ENCODE results near the gene NOL9. TPM values are rescaled to one million over a fixed set of nuclear protein-coding genes. Genes with fewer than 3 reads are reported as not detected.

NOL9 gene
- total and polyA plus RNA-seq, 8 donors: 2.7 to 150 (median 23.5) TPM

GRCh38 chr1:6481820-6482219 lies 72.5 kb downstream of the NOL9 start:
- peaks cover 17 to 35% (median 25%) of the 10 kb centered on the region in 4 donors for H3K4me1 ChIP-seq
- DNase-seq: no peak
- H3K27me3 ChIP-seq: peaks cover 0 to 33% (median 28%) of the 10 kb centered on the region in 3 donors
- no peaks in the 10 kb centered on the region for H3K36me3 ChIP-seq
- TF ChIP-seq POLR2A (IDR thresholded peaks at IDR 0.05) (no peak), EP300 (IDR thresholded peaks at IDR 0.05) (no peak), POLR2AphosphoS5 (IDR thresholded peaks at IDR 0.05) (no peak)
- TF ChIP-seq, protein P1, sequence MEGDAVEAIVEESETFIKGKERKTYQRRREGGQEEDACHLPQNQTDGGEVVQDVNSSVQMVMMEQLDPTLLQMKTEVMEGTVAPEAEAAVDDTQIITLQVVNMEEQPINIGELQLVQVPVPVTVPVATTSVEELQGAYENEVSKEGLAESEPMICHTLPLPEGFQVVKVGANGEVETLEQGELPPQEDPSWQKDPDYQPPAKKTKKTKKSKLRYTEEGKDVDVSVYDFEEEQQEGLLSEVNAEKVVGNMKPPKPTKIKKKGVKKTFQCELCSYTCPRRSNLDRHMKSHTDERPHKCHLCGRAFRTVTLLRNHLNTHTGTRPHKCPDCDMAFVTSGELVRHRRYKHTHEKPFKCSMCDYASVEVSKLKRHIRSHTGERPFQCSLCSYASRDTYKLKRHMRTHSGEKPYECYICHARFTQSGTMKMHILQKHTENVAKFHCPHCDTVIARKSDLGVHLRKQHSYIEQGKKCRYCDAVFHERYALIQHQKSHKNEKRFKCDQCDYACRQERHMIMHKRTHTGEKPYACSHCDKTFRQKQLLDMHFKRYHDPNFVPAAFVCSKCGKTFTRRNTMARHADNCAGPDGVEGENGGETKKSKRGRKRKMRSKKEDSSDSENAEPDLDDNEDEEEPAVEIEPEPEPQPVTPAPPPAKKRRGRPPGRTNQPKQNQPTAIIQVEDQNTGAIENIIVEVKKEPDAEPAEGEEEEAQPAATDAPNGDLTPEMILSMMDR (IDR thresholded peaks at IDR 0.05): no peak
- WGBS, 5 donors: 86 to 95% (median 90%) methylated on average over 4 to 5 of the region's 5 CpGs
- no peak overlapping the region for H3K4me3 ChIP-seq
- H3K9me3 ChIP-seq: no peaks in the 10 kb centered on the region
- intact Hi-C loops (cut with DNase I; ENCODE audit: low total_unique reads): no loop called here
- H3K27ac ChIP-seq: no peak overlapping the region

DNA sequence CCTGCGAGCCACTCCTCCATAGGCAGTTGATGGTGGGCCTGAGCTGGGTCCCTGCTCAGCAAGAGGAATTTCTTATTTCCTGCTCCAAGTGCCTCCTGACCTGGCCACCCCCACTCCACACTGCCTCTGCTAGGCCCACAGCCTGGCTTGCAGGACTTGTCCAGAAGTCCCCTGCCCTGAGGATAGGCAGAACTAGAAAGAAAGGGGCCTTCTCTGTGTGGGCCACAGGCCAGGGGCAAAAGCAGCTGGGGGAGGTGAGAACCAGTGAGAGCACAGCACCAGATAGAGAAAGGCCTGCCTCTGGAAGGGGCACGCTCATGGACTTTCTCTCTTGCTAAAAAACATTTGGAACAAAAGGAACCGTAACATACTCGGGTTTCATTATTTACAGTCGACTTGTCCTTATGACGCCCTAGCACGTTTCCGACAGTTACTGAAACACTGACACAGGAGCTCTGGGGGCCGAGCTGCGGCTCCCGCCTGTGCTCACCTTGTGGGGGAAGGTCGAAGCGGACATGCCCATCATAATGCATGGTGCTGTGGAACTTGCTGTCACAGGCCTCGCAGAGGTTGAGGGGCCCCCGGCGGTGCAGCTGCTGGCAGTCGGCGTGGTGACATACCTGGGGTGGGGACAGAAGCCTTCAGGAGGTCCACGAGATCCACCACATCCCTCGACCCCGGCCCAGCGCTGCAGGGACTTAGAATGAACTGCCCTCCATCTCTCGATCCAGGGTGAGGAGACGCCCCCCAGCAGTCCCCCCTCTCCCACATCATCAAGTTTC lies 77.1 kb downstream of the NOL9 start:
- peaks cover 0 to 20% (median 8%) of the 10 kb centered on the region in 4 donors for H3K36me3 ChIP-seq
- intact Hi-C loops (cut with DNase I; ENCODE audit: low total_unique reads): no loop called here
- WGBS, 5 donors: 74 to 84% (median 81%) methylated on average over 24 of the region's 24 CpGs
- H3K27ac ChIP-seq: no peak overlapping the region
- no peak overlapping the region for H3K4me3 ChIP-seq
- H3K9me3 ChIP-seq: no peaks in the 10 kb centered on the region
- TF ChIP-seq, protein P1 (IDR thresholded peaks at IDR 0.05): no peak
- H3K4me1 ChIP-seq: peaks cover 0 to 14% (median 10%) of the 10 kb centered on the region in 4 donors
- DNase-seq: no peak
- H3K27me3 ChIP-seq: no peaks in the 10 kb centered on the region

- Histone ChIP-seq H3K36me3 (peaks cover 0 to 22% (median 11%) of the 10 kb centered on the region in 4 donors), H3K4me1 (peaks cover 0 to 15% (median 11%) of the 10 kb centered on the region in 4 donors), H3K27me3 (no peaks in the 10 kb centered on the region), H3K27ac (no peak overlapping the region), H3K9me3 (no peaks in the 10 kb centered on the region), H3K4me3 (no peak overlapping the region)
- WGBS, 5 donors: 68 to 81% (median 75%) methylated on average over 5 of the region's 5 CpGs
- intact Hi-C loops (cut with DNase I; ENCODE audit: low total_unique reads): no loop called here
- DNase-seq: peak in 1 of 2 donors; percentile 85
- TF ChIP-seq POLR2AphosphoS5 (IDR thresholded peaks at IDR 0.05) (no peak), POLR2A (IDR thresholded peaks at IDR 0.05) (no peak), EP300 (IDR thresholded peaks at IDR 0.05) (no peak)
- TF ChIP-seq, protein P1 (IDR thresholded peaks at IDR 0.05): no peak
Measured at GRCh38 chr1:6476483-6476882, 77.8 kb downstream of the NOL9 start.

DNA sequence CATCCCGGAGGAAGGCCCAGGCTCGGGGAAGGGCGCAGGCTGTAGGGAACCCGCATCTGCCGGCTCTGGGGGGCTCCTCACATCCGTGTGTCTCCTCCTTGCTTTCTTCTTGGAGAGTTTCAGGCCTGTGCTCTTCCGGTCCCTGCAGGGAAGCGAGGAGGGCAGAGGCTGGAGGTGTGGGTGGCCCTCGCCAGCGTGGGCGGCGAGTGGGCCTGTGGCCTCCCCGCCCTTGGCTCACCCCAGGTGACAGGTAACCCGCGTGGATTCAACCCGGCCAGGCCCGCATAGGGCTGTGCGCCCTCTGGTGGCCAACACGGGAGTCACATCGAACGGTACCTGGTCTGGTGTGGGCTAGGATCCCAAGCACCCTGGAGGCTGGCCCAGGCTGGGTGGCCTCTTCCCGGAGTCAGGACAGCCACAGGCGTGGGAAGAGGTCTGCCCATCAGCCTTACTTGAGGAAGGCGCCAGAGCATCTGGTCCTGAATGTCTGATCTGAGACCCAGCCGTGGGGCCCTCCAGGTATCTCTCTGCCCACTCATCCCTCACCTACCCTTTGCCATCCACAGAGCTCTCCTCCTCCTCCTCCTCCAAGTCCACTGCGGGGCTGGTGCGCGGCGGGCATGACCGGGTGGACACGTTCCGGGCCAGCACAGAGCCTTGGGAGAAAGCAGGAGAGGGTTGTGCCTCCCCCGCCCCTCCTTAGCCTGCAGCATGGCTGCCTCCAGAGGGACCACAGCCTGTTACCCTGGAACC lies 78.8 kb downstream of the NOL9 start:
- WGBS, 5 donors: 24 to 40% (median 25%) methylated on average over 17 to 33 of the region's 33 CpGs
- Histone ChIP-seq H3K9me3 (no peaks in the 10 kb centered on the region), H3K27me3 (no peaks in the 10 kb centered on the region), H3K36me3 (peaks cover 0 to 26% (median 15%) of the 10 kb centered on the region in 4 donors), H3K27ac (no peak overlapping the region), H3K4me1 (peaks cover 0 to 22% (median 11%) of the 10 kb centered on the region in 4 donors), H3K4me3 (no peak overlapping the region)
- intact Hi-C loops (cut with DNase I; ENCODE audit: low total_unique reads): no loop called here
- TF ChIP-seq POLR2A (IDR thresholded peaks at IDR 0.05) (no peak), EP300 (IDR thresholded peaks at IDR 0.05) (no peak), POLR2AphosphoS5 (IDR thresholded peaks at IDR 0.05) (peak in 1 of 3 donors; percentile 11)
- TF ChIP-seq, protein P1 (IDR thresholded peaks at IDR 0.05): peak in 5 of 7 experiments; percentile 68 to 95 (median 83)
- peak; percentile 80 to 81 for DNase-seq

Data from stomach (tissue), 9 donors.